ENCODE measurements around the gene GABRG3. TPM values are rescaled to one million over a fixed set of nuclear protein-coding genes. Genes with fewer than 3 reads are reported as not detected.

GABRG3 gene
- total and polyA plus RNA-seq, 2 experiments from 2014 or later = 0.10 to 1.4 TPM

DNA sequence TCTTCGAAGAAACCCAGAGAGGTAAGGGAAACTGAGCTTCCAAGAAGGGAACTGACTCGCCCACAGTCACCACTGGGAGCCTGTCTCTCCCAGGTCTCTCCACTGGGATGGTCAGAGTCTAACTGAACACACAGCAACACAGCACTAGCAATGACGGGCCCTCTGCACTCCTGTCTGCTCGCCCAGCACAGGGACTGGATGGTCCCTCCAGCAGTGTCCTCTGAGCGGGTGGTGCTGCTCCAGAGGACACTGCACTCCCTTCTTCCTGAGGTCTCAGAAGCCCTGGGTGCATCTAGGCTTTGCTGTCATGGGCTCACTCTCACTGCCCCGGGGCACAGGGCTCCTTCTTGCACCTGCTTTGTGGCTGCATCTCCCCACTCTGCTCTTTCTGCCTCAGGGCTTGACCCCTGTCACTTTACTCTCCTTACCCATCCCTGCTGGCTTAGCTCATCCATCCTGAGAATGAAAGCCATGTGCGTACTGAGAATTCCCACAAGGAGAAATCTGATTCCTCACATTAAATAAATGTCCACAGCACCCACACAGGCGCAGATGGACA is 356.6 kb downstream of the GABRG3 start:
- Histone ChIP-seq H3K36me3 (ENCODE audit: insufficient read depth) (no peaks in the 10 kb centered on the region), H3K4me2 (no peak overlapping the region), H3F3A (replicated peaks; ENCODE audit: low read depth) (no peaks in the 10 kb centered on the region), H3K27me3 (ENCODE audit: insufficient read depth) (no peaks in the 10 kb centered on the region), H3K79me2 (replicated peaks; ENCODE audit: insufficient read depth) (no peaks in the 10 kb centered on the region), H2AFZ (no peak overlapping the region), H4K20me1 (replicated peaks; ENCODE audit: insufficient read depth) (no peaks in the 10 kb centered on the region), H3K4me3 (no peak overlapping the region), H3K9me2 (ENCODE audit: insufficient read depth) (no peaks in the 10 kb centered on the region; the same call in 1 of the 2 replicates), H3K27ac (ENCODE audit: low read depth) (no peak overlapping the region), H3K4me1 (ENCODE audit: insufficient read depth) (no peaks in the 10 kb centered on the region)
- Mint-ChIP-seq H3K4me1 (peaks cover 2% of the 10 kb centered on the region; the same call in 1 of the 3 replicates), H3K27ac (no peak overlapping the region), H3K36me3 (ENCODE audit: low read depth) (no peaks in the 10 kb centered on the region), H3K9me3 (no peaks in the 10 kb centered on the region), H3K27me3 (ENCODE audit: insufficient read depth, low read depth, poor library complexity) (peaks cover 6% of the 10 kb centered on the region), H3K4me3 (no peak overlapping the region)
- DNase-seq (ENCODE audit: low spot score) = no peak
- TF ChIP-seq ZNF114 (CRISPR knock-in tag; IDR thresholded peaks at IDR 0.05) (no peak), STAT1 (IDR thresholded peaks at IDR 0.05; ENCODE audit: unreplicated experiment) (no peak), JUNB (IDR thresholded peaks at IDR 0.05; ENCODE audit: unreplicated experiment) (no peak), ZNF462 (CRISPR knock-in tag; IDR thresholded peaks at IDR 0.05) (no peak), EZH2phosphoT487 (IDR thresholded peaks at IDR 0.05; ENCODE audit: unreplicated experiment) (no peak), REST (IDR thresholded peaks at IDR 0.05; ENCODE audit: unreplicated experiment) (no peak), ZNF331 (CRISPR knock-in tag; IDR thresholded peaks at IDR 0.05; ENCODE audit: low read depth) (no peak), CREB1 (CRISPR knock-in tag; IDR thresholded peaks at IDR 0.05; ENCODE audit: low read depth) (no peak), EZH2 (IDR thresholded peaks at IDR 0.05; ENCODE audit: low read depth, unreplicated experiment) (no peak), CTCF (conservative IDR thresholded peaks at IDR 0.05; ENCODE audit: low read depth in 2 of 2) (no peak)
- TF ChIP-seq, protein P1, sequence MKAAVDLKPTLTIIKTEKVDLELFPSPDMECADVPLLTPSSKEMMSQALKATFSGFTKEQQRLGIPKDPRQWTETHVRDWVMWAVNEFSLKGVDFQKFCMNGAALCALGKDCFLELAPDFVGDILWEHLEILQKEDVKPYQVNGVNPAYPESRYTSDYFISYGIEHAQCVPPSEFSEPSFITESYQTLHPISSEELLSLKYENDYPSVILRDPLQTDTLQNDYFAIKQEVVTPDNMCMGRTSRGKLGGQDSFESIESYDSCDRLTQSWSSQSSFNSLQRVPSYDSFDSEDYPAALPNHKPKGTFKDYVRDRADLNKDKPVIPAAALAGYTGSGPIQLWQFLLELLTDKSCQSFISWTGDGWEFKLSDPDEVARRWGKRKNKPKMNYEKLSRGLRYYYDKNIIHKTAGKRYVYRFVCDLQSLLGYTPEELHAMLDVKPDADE (IDR thresholded peaks at IDR 0.05) = no peak
- no peak for ATAC-seq

All from GM23338 (cell line).